ENCODE results near the gene EEA1. TPM values are rescaled to one million over a fixed set of nuclear protein-coding genes. Genes with fewer than 3 reads are reported as not detected.

Gene EEA1
- total RNA-seq, 2 donors from 2014 or later: 5.9 to 7.3 TPM

DNA sequence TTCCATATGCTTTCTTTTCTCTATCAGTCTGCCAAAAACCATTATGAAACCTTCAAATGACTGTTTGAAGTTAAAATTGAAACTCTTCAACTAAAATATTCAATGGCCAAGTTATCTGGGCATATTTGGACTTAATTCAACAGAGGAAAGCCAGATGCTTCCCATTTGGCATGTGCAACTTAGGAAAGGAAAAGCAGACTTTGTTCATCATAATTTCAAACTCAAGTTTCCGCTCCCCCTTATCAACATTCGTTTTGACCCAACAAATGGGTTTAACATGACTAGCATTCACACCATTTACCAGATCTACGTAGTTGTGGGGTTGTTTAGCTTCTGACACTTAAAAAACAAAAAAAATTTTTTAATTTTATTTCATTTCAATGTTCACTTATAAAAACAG lies 150.6 kb downstream of the EEA1 start:
- Histone ChIP-seq H3K36me3 (replicated peaks in 1 of 2; ENCODE audit: insufficient read depth in 1 of 2, low read depth in 2 of 2) (peaks cover 0 to 11% of the 10 kb centered on the region in 2 donors), H3K27me3 (no peaks in the 10 kb centered on the region), H3K9me3 (no peaks in the 10 kb centered on the region), H3K4me1 (no peaks in the 10 kb centered on the region), H3K27ac (no peak overlapping the region), H3K4me3 (no peak overlapping the region)
- TF ChIP-seq CTCF (IDR thresholded peaks at IDR 0.05) (no peak), POLR2A (IDR thresholded peaks at IDR 0.05) (no peak)
- DNase-seq (no peak), ATAC-seq (no peak)
- WGBS, 2 donors: 75 to 79% methylated on average over 3 of the region's 3 CpGs
- intact Hi-C loops (cut with DNase I): no loop called here

DNA sequence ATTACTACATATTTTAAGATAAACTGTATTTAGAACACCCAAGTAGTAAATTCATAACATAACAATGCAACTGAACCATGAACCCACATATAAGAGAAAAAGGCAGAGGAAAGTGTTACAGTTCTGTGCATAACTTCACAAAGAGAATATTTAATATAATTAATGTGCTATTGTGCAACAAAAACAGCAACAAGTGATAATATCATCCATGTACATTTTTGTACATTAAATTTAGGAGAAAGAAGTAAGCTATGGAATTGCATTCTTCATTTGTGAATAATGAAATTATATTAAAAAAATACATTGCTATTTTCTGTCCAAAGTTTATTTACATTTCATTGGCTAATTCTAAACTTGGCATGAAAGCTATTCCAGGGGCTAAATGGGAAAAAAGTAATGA lies 153.7 kb downstream of the EEA1 start:
- no peak for DNase-seq
- H3K36me3 ChIP-seq (replicated peaks in 1 of 2; ENCODE audit: insufficient read depth in 1 of 2, low read depth in 2 of 2): peaks cover 0 to 11% of the 10 kb centered on the region in 2 donors

GRCh38 chr12:92771001-92771400 lies 158.1 kb downstream of the EEA1 start:
- Histone ChIP-seq H3K4me1 (no peaks in the 10 kb centered on the region), H3K9me3 (no peaks in the 10 kb centered on the region), H3K36me3 (replicated peaks in 1 of 2; ENCODE audit: insufficient read depth in 1 of 2, low read depth in 2 of 2) (peaks cover 0 to 3% of the 10 kb centered on the region in 2 donors), H3K27ac (no peak overlapping the region), H3K4me3 (no peak overlapping the region), H3K27me3 (no peaks in the 10 kb centered on the region)
- TF ChIP-seq POLR2A (IDR thresholded peaks at IDR 0.05): no peak
- no peak for TF ChIP-seq CTCF (IDR thresholded peaks at IDR 0.05)
- WGBS, 2 donors: 19 to 30% methylated on average over 1 of the region's 1 CpG
- DNase-seq: no peak
- intact Hi-C loops (cut with DNase I): no loop called here
- ATAC-seq: no peak

More for the DNA sequence above, 153.7 kb downstream of the EEA1 start:
- H3K27ac ChIP-seq: no peak overlapping the region
- intact Hi-C loops (cut with DNase I): no loop called here
- H3K9me3 ChIP-seq: no peaks in the 10 kb centered on the region
- H3K4me1 ChIP-seq: no peaks in the 10 kb centered on the region
- H3K4me3 ChIP-seq: no peak overlapping the region
- H3K27me3 ChIP-seq: no peaks in the 10 kb centered on the region
- no peak for ATAC-seq
- TF ChIP-seq CTCF (IDR thresholded peaks at IDR 0.05) (no peak), POLR2A (IDR thresholded peaks at IDR 0.05) (no peak)

GRCh38 chr12:92769124-92769901 lies 159.8 kb downstream of the EEA1 start:
- Histone ChIP-seq H3K9me3 (no peaks in the 10 kb centered on the region), H3K4me3 (no peak overlapping the region), H3K36me3 (replicated peaks in 1 of 2; ENCODE audit: insufficient read depth in 1 of 2, low read depth in 2 of 2) (no peaks in the 10 kb centered on the region), H3K4me1 (no peaks in the 10 kb centered on the region), H3K27ac (no peak overlapping the region), H3K27me3 (no peaks in the 10 kb centered on the region)
- DNase-seq: no peak
- TF ChIP-seq CTCF (IDR thresholded peaks at IDR 0.05) (no peak), POLR2A (IDR thresholded peaks at IDR 0.05) (no peak)
- 82 to 91% methylated on average over 4 of the region's 4 CpGs for WGBS, 2 donors
- ATAC-seq: no peak
- intact Hi-C loops (cut with DNase I): no loop called here

DNA sequence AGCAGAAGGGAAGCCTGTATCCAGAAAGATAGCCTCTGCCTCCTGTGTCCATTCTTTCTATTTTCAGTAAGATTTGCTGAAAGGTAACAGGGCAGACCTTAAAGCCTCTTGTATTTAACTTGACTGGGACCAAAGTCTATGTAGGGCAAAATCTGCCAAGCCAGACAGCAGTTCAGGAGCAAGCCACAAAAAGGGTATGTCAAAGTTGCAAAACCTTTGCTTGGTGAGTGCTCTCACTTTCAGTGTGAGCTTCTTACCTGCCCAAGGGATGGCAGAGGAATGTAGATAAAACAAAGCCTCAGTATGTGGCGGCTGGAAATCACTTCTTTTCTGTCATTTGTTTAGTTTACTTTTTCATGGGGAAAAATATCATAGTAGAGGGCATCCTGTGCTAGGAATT lies 163.2 kb downstream of the EEA1 start:
- WGBS, 2 donors: 29 to 63% methylated on average over 1 of the region's 1 CpG
- Histone ChIP-seq H3K9me3 (no peaks in the 10 kb centered on the region), H3K27me3 (no peaks in the 10 kb centered on the region), H3K4me3 (no peak overlapping the region), H3K27ac (no peak overlapping the region), H3K36me3 (replicated peaks in 1 of 2; ENCODE audit: insufficient read depth in 1 of 2, low read depth in 2 of 2) (no peaks in the 10 kb centered on the region), H3K4me1 (no peaks in the 10 kb centered on the region)
- DNase-seq: no peak
- no peak for ATAC-seq
- TF ChIP-seq CTCF (IDR thresholded peaks at IDR 0.05) (no peak), POLR2A (IDR thresholded peaks at IDR 0.05) (no peak)
- intact Hi-C loops (cut with DNase I): no loop called here
